SK-N-SH treated with all-trans-retinoic acid at 6 μM for 48 hours (cell line): ENCODE measurements around the gene AGPS.

Experiments used
- ATAC-seq: fragments of 200-7000 bp; cut with Tn5 transposase; 3 replicates; pipeline ENCODE4 v1.9.1; 2020; ENCODE audit warnings: mild to moderate bottlenecking, moderate library complexity
- ARNTL ChIP-seq: fragments of 450-650 bp; formaldehyde crosslinking; IDR thresholded peaks from 2 replicates; pipeline ENCODE4 v1.5.0; 2020; ENCODE audit warnings: low read depth, mild to moderate bottlenecking, moderate library complexity, borderline replicate concordance
- BACH2 ChIP-seq: fragments of 250-450 bp; sonication (Bioruptor Pico); IDR thresholded peaks from 2 replicates; pipeline ENCODE4 v1.9.0; 2021; ENCODE audit warnings: mild to moderate bottlenecking, borderline replicate concordance
- CSDC2 ChIP-seq: fragments of 250-450 bp; sonication (Bioruptor Pico); IDR thresholded peaks from 2 replicates; pipeline ENCODE4 v1.5.0; 2020; ENCODE audit warnings: mild to moderate bottlenecking, moderate library complexity
- CSRNP3 ChIP-seq: fragments of 250-450 bp; sonication (Bioruptor Pico); IDR thresholded peaks from 2 replicates; pipeline ENCODE4 v1.5.1; 2021; ENCODE audit warnings: mild to moderate bottlenecking, moderate library complexity
- ESRRG ChIP-seq: fragments of 250-450 bp; sonication (Bioruptor Pico); IDR thresholded peaks from 2 replicates; pipeline ENCODE4 v1.6.1; 2021; ENCODE audit warnings: mild to moderate bottlenecking
- GLIS3 ChIP-seq: fragments of 250-450 bp; sonication (Bioruptor Pico); IDR thresholded peaks from 2 replicates; pipeline ENCODE4 v1.5.0; 2020; ENCODE audit warnings: mild to moderate bottlenecking, moderate library complexity
- ISL1 ChIP-seq: fragments of 250-450 bp; sonication (Bioruptor Pico); IDR thresholded peaks from 2 replicates; pipeline ENCODE4 v2.1.2; 2022; ENCODE audit warnings: mild to moderate bottlenecking, moderate library complexity
- OSR1 ChIP-seq: fragments of 250-450 bp; sonication (Bioruptor Pico); IDR thresholded peaks from 2 replicates; pipeline ENCODE4 v1.8.0; 2022; ENCODE audit warnings: moderate library complexity, mild to moderate bottlenecking, inconsistent platforms
- PATZ1 ChIP-seq: fragments of 250-450 bp; sonication (Bioruptor Pico); IDR thresholded peaks from 2 replicates; pipeline ENCODE4 v1.8.0; 2020; ENCODE audit warnings: mild to moderate bottlenecking, moderate library complexity, borderline replicate concordance
- PPARA ChIP-seq: fragments of 250-450 bp; sonication (Bioruptor Pico); IDR thresholded peaks from 2 replicates; pipeline ENCODE4 v1.5.0; 2020; ENCODE audit warnings: mild to moderate bottlenecking, borderline replicate concordance
- RARB ChIP-seq: fragments of 250-450 bp; sonication (Bioruptor Pico); IDR thresholded peaks from 2 replicates; pipeline ENCODE4 v1.8.0; 2021; ENCODE audit warnings: mild to moderate bottlenecking, moderate library complexity
- SNAI2 ChIP-seq: fragments of 250-450 bp; sonication (Bioruptor Pico); IDR thresholded peaks from 2 replicates; pipeline ENCODE4 v1.5.0; 2020; ENCODE audit warnings: mild to moderate bottlenecking, moderate library complexity
- TCF4 ChIP-seq: fragments of 250-450 bp; sonication (Bioruptor Pico); IDR thresholded peaks from 2 replicates; pipeline ENCODE4 v1.8.0; 2021; ENCODE audit warnings: mild to moderate bottlenecking, moderate library complexity, borderline replicate concordance
- TOX ChIP-seq: fragments of 250-450 bp; sonication (Bioruptor Pico); IDR thresholded peaks from 2 replicates; pipeline ENCODE4 v1.8.0; 2021; ENCODE audit warnings: mild to moderate bottlenecking, moderate library complexity, borderline replicate concordance
- TSHZ2 ChIP-seq: fragments of 250-450 bp; sonication (Bioruptor Pico); IDR thresholded peaks from 2 replicates; pipeline ENCODE4 v1.5.0; 2020; ENCODE audit warnings: mild to moderate bottlenecking, moderate library complexity
- ZC3H10 ChIP-seq: fragments of 250-450 bp; sonication (Bioruptor Pico); IDR thresholded peaks from 2 replicates; pipeline ENCODE4 v1.5.1; 2021; ENCODE audit warnings: mild to moderate bottlenecking, moderate library complexity
- ZFP3 ChIP-seq: fragments of 250-450 bp; sonication (Bioruptor Pico); IDR thresholded peaks from 2 replicates; pipeline ENCODE4 v1.5.0; 2020; ENCODE audit warnings: mild to moderate bottlenecking, moderate library complexity
- ZFP30 ChIP-seq: fragments of 450-650 bp; formaldehyde crosslinking; IDR thresholded peaks from 2 replicates; pipeline ENCODE4 v1.5.0; 2022; ENCODE audit warnings: mild to moderate bottlenecking, moderate library complexity
- ZNF565 ChIP-seq: fragments of 450-650 bp; formaldehyde crosslinking; conservative IDR thresholded peaks from 2 replicates; pipeline ENCODE4 v1.5.0; 2020; ENCODE audit warnings: low read depth, mild to moderate bottlenecking, moderate library complexity
- ZNF70 ChIP-seq: fragments of 450-650 bp; formaldehyde crosslinking; IDR thresholded peaks from 2 replicates; pipeline ENCODE4 v1.5.0; 2020; ENCODE audit warnings: mild to moderate bottlenecking, moderate library complexity
- ZNF8 ChIP-seq: fragments of 450-650 bp; formaldehyde crosslinking; IDR thresholded peaks from 2 replicates; pipeline ENCODE4 v1.5.0; 2020; ENCODE audit warnings: mild to moderate bottlenecking, moderate library complexity
- TF ChIP-seq, protein P1 (sequence below): fragments of 250-450 bp; sonication (Bioruptor Pico); IDR thresholded peaks from 2 replicates; pipeline ENCODE4 v1.8.0; 2021; ENCODE audit warnings: low read depth, mild to moderate bottlenecking, moderate library complexity, borderline replicate concordance
- TF ChIP-seq, protein P2 (sequence below): fragments of 250-450 bp; sonication (Bioruptor Pico); IDR thresholded peaks from 2 replicates; pipeline ENCODE4 v1.5.1; 2020; ENCODE audit warnings: low read depth, mild to moderate bottlenecking, moderate library complexity

The AGPS gene

DNA sequence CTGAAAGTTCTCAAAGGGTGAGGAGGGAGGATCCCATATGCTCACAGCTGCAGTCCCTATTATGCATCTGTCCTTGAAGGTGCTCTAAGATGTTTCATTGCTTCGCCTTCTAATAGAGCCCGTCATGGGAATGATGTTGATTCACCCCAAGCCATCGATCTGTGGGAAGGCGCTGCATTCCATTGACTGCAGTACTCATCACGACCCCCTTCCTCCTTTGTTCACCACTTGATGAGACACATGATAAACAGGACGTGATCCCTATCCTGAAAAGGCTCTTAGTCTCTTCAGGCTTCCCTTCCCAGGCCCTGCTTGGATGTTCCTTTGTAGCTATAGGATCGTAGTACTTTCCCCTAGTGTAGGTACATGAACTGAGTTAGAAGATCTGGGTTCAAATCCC is 181.8 kb downstream of the AGPS start:
- ATAC-seq: no peak

DNA sequence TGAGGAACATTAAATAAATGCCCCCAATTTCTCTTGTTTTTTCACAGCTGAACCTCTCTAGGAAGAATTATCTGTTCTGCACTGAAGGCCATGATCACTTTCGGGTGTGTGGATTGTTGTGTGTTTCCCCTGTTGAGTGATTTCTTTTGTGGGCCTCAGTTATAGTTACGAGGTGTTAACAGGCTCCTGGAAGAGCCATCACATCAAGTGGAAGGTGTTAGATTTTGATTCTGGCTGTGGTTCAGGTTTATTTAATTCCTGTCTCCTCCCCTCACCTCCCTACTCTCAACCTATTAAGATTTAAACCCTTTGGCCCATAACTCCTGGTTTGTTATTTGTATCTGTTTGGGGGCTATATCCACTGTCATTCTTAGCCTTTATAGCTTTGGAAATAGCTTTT is 182.8 kb downstream of the AGPS start:
- ATAC-seq: no peak
- TF ChIP-seq TCF4 (CRISPR knock-in tag) (no peak), ISL1 (CRISPR knock-in tag) (no peak), ZC3H10 (CRISPR knock-in tag) (no peak), CSDC2 (no peak), OSR1 (no peak), ZNF8 (CRISPR knock-in tag) (no peak), BACH2 (CRISPR knock-in tag) (no peak), ESRRG (no peak), CSRNP3 (CRISPR knock-in tag) (no peak)

More for the DNA sequence above, 181.8 kb downstream of the AGPS start:
- TF ChIP-seq, protein P1, sequence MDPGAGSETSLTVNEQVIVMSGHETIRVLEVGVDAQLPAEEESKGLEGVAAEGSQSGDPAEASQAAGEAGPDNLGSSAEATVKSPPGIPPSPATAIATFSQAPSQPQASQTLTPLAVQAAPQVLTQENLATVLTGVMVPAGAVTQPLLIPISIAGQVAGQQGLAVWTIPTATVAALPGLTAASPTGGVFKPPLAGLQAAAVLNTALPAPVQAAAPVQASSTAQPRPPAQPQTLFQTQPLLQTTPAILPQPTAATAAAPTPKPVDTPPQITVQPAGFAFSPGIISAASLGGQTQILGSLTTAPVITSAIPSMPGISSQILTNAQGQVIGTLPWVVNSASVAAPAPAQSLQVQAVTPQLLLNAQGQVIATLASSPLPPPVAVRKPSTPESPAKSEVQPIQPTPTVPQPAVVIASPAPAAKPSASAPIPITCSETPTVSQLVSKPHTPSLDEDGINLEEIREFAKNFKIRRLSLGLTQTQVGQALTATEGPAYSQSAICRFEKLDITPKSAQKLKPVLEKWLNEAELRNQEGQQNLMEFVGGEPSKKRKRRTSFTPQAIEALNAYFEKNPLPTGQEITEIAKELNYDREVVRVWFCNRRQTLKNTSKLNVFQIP (CRISPR knock-in tag): no peak
- TF ChIP-seq RARB (CRISPR knock-in tag) (no peak), ZC3H10 (CRISPR knock-in tag) (no peak), OSR1 (no peak), ZNF8 (CRISPR knock-in tag) (no peak), ISL1 (CRISPR knock-in tag) (no peak), PPARA (CRISPR knock-in tag) (no peak), ZNF70 (no peak), PATZ1 (CRISPR knock-in tag) (no peak), TOX (CRISPR knock-in tag) (no peak), BACH2 (CRISPR knock-in tag) (no peak), ZFP30 (CRISPR knock-in tag) (no peak), ZNF565 (no peak), TSHZ2 (CRISPR knock-in tag) (no peak), SNAI2 (no peak), ZFP3 (CRISPR knock-in tag) (no peak)
- TF ChIP-seq, protein P2, sequence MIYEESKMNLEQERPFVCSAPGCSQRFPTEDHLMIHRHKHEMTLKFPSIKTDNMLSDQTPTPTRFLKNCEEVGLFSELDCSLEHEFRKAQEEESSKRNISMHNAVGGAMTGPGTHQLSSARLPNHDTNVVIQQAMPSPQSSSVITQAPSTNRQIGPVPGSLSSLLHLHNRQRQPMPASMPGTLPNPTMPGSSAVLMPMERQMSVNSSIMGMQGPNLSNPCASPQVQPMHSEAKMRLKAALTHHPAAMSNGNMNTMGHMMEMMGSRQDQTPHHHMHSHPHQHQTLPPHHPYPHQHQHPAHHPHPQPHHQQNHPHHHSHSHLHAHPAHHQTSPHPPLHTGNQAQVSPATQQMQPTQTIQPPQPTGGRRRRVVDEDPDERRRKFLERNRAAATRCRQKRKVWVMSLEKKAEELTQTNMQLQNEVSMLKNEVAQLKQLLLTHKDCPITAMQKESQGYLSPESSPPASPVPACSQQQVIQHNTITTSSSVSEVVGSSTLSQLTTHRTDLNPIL (CRISPR knock-in tag): no peak

DNA sequence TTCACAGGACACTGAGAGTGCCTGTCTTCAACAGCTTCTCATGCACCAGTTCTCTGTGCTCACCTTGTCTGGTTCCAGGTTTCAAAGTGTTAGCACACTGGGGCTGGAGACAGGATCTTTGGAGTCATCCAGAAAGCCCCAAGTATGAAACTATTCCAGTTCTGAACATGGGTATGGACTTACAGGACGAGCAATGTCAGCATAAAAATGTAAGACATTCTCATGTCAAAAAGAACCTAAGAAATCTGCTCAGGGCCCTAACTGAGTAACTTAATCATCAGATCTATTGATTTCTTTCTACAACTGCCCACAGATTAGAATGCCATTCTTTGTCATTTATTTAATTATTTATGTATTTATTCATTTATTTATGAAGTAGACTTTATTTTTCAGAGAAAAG is 184.5 kb downstream of the AGPS start:
- TF ChIP-seq ISL1 (CRISPR knock-in tag) (no peak), BACH2 (CRISPR knock-in tag) (no peak), ZNF565 (no peak), OSR1 (no peak), GLIS3 (CRISPR knock-in tag) (no peak), ZC3H10 (CRISPR knock-in tag) (no peak), ARNTL (CRISPR knock-in tag) (no peak), TCF4 (CRISPR knock-in tag) (no peak), RARB (CRISPR knock-in tag) (no peak), SNAI2 (no peak), CSDC2 (no peak), PPARA (CRISPR knock-in tag) (no peak)
- TF ChIP-seq, protein P2 (CRISPR knock-in tag): no peak
- TF ChIP-seq, protein P1 (CRISPR knock-in tag): no peak

More for the DNA sequence above, 184.5 kb downstream of the AGPS start:
- no peak for ATAC-seq
